Mucosa of descending colon (tissue), 3 donors: Measurements from ENCODE around the gene WEE2. TPM values are rescaled to one million over a fixed set of nuclear protein-coding genes. Genes with fewer than 3 reads are reported as not detected.

Experiments used
- ATAC-seq: fragments of 200-7000 bp; cut with Tn5 transposase; one replicate; pipeline ENCODE4 v1.9.1; 2020; ENCODE audit warnings: mild to moderate bottlenecking, moderate library complexity
- DNase-seq, 3 donors: peaks; one replicate each; pipeline ENCODE4 v3.0.0-alpha.2; 2020
- H3K36me3 ChIP-seq: fragments of 200-600 bp; one replicate; pipeline ENCODE4 v1.8.0; 2021; ENCODE audit warnings: low read depth, mild to moderate bottlenecking
- H3K4me1 ChIP-seq: fragments of 200-600 bp; one replicate; pipeline ENCODE4 v1.8.0; 2021; ENCODE audit warnings: low read depth, mild to moderate bottlenecking
- H3K4me3 ChIP-seq: fragments of 200-600 bp; one replicate; pipeline ENCODE4 v1.8.0; 2021; ENCODE audit warnings: mild to moderate bottlenecking
- H3K9me3 ChIP-seq: fragments of 200-600 bp; one replicate; pipeline ENCODE4 v1.8.0; 2021; ENCODE audit warnings: mild to moderate bottlenecking
- CTCF ChIP-seq: fragments of 200-600 bp; IDR thresholded peaks from one replicate; pipeline ENCODE4 v1.8.0; 2022; ENCODE audit warnings: antibody characterized with exemption, mild to moderate bottlenecking
- intact Hi-C, 2 donors: fragments of 100-400 bp; cut with DNase I in 1 of 2; cut with micrococcal nuclease in 1 of 2; formaldehyde crosslinking; loops; one replicate each; pipeline versions ENCODE4 v1.11.0 to v1.11.1; 2022; cut with DNase I, micrococcal nuclease
- total RNA-seq, 3 donors: library from RNA; stranded (reverse); fragmentation: NEBNext Ultra II Directional in 2 of 3; extraction: Animal tissue kit (Norgen Biotek cat#: 25700) in 2 of 3; gene quantifications; one replicate each; pipeline versions ENCODE4 v1.2.1 to v1.2.4, GENCODE V29; 2021 to 2023
- donor health status: DM: no; HTN: no; CAD: no; lungs with moderate emphysema.
- donor health status: DM: no; HTN: no; CAD: no.
- donor health status: DM: no; HTN: yes; CAD: no.

Gene WEE2
- total RNA-seq, 3 donors from 2014 or later, result not detected

- Histone ChIP-seq H3K4me3 (peak within 1 kb of the TSS; percentile 77), H3K9me3 (no peaks in the 10 kb centered on the region), H3K36me3 (no peaks in the 10 kb centered on the region), H3K4me1 (peaks cover 28% of the 10 kb centered on the region)
- no peak for TF ChIP-seq CTCF
- DNase-seq (peak; percentile 63 to 75 (median 66)), ATAC-seq (peak; percentile 75)
- intact Hi-C loops, result loop anchor here in 1 of 2 donors (5.0 kb wide), 1 partner anchor 35 kb away; the partner anchor contains the start of gene SSBP1
Observed at GRCh38 chr7:141702047-141702567, 6.0 kb upstream of the WEE2 start, which contains the start of gene DENND11. Gene DENND11, minus strand, starts transcription at chr7:141702166. Its CDS starts 13 bp downstream, at chr7:141702153.

- H3K36me3 ChIP-seq, result no peaks in the 10 kb centered on the region
- TF ChIP-seq CTCF, result no peak
- ATAC-seq (no peak), DNase-seq (no peak)
- H3K4me1 ChIP-seq, result peaks cover 28% of the 10 kb centered on the region
- H3K9me3 ChIP-seq, result no peaks in the 10 kb centered on the region
- intact Hi-C loops, result loop anchor here in 1 of 2 donors (5.0 kb wide), 1 partner anchor 34 kb away; the partner anchor contains the start of gene SSBP1
- no peak overlapping the region for H3K4me3 ChIP-seq
Observed at GRCh38 chr7:141702892-141703291, 5.3 kb upstream of the WEE2 start.

GRCh38 chr7:141704112-141704511 is 4.0 kb upstream of the WEE2 start:
- ATAC-seq (no peak), DNase-seq (no peak)
- intact Hi-C loops, result loop anchor here in 1 of 2 donors (5.0 kb wide), 1 partner anchor 33 kb away; the partner anchor contains the start of gene SSBP1
- H3K36me3 ChIP-seq, result no peaks in the 10 kb centered on the region
- no peak overlapping the region for H3K4me3 ChIP-seq
- H3K4me1 ChIP-seq, result peaks cover 24% of the 10 kb centered on the region
- no peak for TF ChIP-seq CTCF
- H3K9me3 ChIP-seq, result no peaks in the 10 kb centered on the region

- H3K9me3 ChIP-seq, result no peaks in the 10 kb centered on the region
- no peak overlapping the region for H3K4me3 ChIP-seq
- DNase-seq (no peak), ATAC-seq (no peak)
- H3K4me1 ChIP-seq, result peaks cover 21% of the 10 kb centered on the region
- no peaks in the 10 kb centered on the region for H3K36me3 ChIP-seq
- TF ChIP-seq CTCF, result no peak
- intact Hi-C loops, result loop anchor here in 1 of 2 donors (5.0 kb wide), 1 partner anchor 33 kb away; the partner anchor contains the start of gene SSBP1
Observed at GRCh38 chr7:141704741-141705140, 3.4 kb upstream of the WEE2 start.

- H3K4me3 ChIP-seq, result no peak overlapping the region
- DNase-seq, result no peak
Observed at GRCh38 chr7:141706239-141707064, 1.7 kb upstream of the WEE2 start.

More at GRCh38 chr7:141706239-141707064, 1.7 kb upstream of the WEE2 start:
- Histone ChIP-seq H3K9me3 (no peaks in the 10 kb centered on the region), H3K4me1 (peaks cover 17% of the 10 kb centered on the region), H3K36me3 (no peaks in the 10 kb centered on the region)
- no peak for TF ChIP-seq CTCF
- intact Hi-C loops, result no loop called here
- peak; percentile 35 for ATAC-seq
